Heart left ventricle (tissue), 16 donors: ENCODE data around the gene PAEP. TPM values are rescaled to one million over a fixed set of nuclear protein-coding genes. Genes with fewer than 3 reads are reported as not detected.

Experiments used
- ATAC-seq, 4 donors: fragments of 200-7000 bp; cut with Tn5 transposase; one replicate each; pipeline ENCODE4 v1.9.1; 2020 to 2022; ENCODE audit warnings: moderate library complexity in 4 of 4, mild to moderate bottlenecking in 3 of 4, moderate number of reproducible peaks in 1 of 4
- DNase-seq, 5 donors: peaks; one replicate each; pipeline ENCODE4 v3.0.0-alpha.2; 2020
- H3K27ac ChIP-seq, 12 donors: fragments of 200-600 bp; sonication (generic) in 4 of 12; one replicate each; pipeline versions ENCODE4 v1.5.0 to v1.8.0; 2016 to 2022; ENCODE audit warnings: mild to moderate bottlenecking in 2 of 12
- H3K27me3 ChIP-seq, 9 donors: fragments of 200-600 bp; sonication (generic) in 2 of 9; one replicate each; pipeline versions ENCODE4 v1.5.1 to v1.8.0; 2016 to 2022; ENCODE audit warnings: mild to moderate bottlenecking in 3 of 9
- H3K36me3 ChIP-seq, 9 donors: fragments of 200-600 bp; sonication (generic) in 2 of 9; one replicate each; pipeline versions ENCODE4 v1.5.0 to v1.8.0; 2018 to 2022; ENCODE audit warnings: mild to moderate bottlenecking in 2 of 9
- H3K4me1 ChIP-seq, 12 donors: fragments of 200-600 bp; sonication (generic) in 4 of 12; one replicate each; pipeline versions ENCODE4 v1.5.0 to v1.8.0; 2016 to 2022; ENCODE audit warnings: mild to moderate bottlenecking in 3 of 12
- H3K4me3 ChIP-seq, 12 donors: fragments of 200-600 bp; sonication (generic) in 4 of 12; one replicate each; pipeline versions ENCODE4 v1.5.0 to v1.8.0; 2017 to 2022; ENCODE audit warnings: mild to moderate bottlenecking in 9 of 12, moderate library complexity in 4 of 12
- H3K9me3 ChIP-seq, 12 donors: fragments of 200-600 bp; sonication (generic) in 4 of 12; one replicate each; pipeline versions ENCODE4 v1.5.0 to v1.8.0; 2016 to 2022; ENCODE audit warnings: mild to moderate bottlenecking in 1 of 12
- POLR2A ChIP-seq, 2 donors: fragments of 450-650 bp; IDR thresholded peaks; one replicate each; pipeline ENCODE4 v1.6.1; 2017; ENCODE audit warnings: antibody characterized with exemption in 2 of 2, mild to moderate bottlenecking in 2 of 2, moderate library complexity in 2 of 2
- WGBS, 4 donors: extraction: QIAGEN DNeasy Blood & Tissue Kit in 2 of 4; methylation state at CpG; one replicate each; pipeline versions ENCODE4 v1.1.5 to v1.1.7; 2013 to 2018; 5-methylcytosine and 5-hydroxymethylcytosine counted together
- intact Hi-C, 10 donors: fragments of 100-400 bp; cut with DNase I; formaldehyde crosslinking; loops; one replicate each; pipeline versions ENCODE4 v1.11.1 to v1.14.2; 2022
- polyA plus RNA-seq, 2 donors: library from polyadenylated mRNA; stranded (reverse); fragments of 200-250 nt; gene quantifications; one replicate each; pipeline ENCODE4 v1.2.3, GENCODE V29; 2013
- total RNA-seq, 9 donors: library from RNA; depleted of rRNA in 2 of 9; stranded (reverse); fragments of >200 nt in 2 of 9; fragmentation: NEBNext Ultra II Directional in 3 of 9; extraction: Animal tissue kit (Norgen Biotek cat#: 25700) in 3 of 9; gene quantifications; one replicate each; pipeline versions ENCODE4 v1.1.0 to v1.2.4, GENCODE V29; 2016 to 2023
- TF ChIP-seq, protein P1 (sequence below), 12 donors: fragments of 200-600 bp; sonication (generic) in 4 of 12; IDR thresholded peaks; one replicate each; pipeline versions ENCODE4 v1.5.0 to v1.8.0; 2018 to 2022; ENCODE audit warnings: antibody characterized with exemption in 12 of 12, mild to moderate bottlenecking in 5 of 12
- donor health status: ischemic (EF 13 %, LVEDD 7.1; RV severe dilation, severe dysfunction).
- donor health status: healthy with polysubstance abuse.
- donor health status: DM: no; HTN: yes; CAD: no.
- donor health status: DM: no; HTN: no; CAD: no.
- donor health status: ischemic (EF 25% LVEDD 6.9; RV normal size, moderate dysfunction).
- donor health status: ischemic (EF 25% LVEDD 5.7; RV mildly dilated, moderate dysfunction).
- donor health status: healthy.
- donor health status: DM: yes; HTN: yes; CAD: no.
- donor health status: ischemic (EF 35%, LVEDD 5.7; RV mildly dilated, moderate dysfunction).
- donor health status: nonischemic (EF 11% LVEDD 7.7; RV severe dilation, severe dysfunction).
- donor health status: DM: yes; HTN: yes; CAD: no.
- donor health status: PGD.
- donor health status: ischemic (EF 29% LVEDD 5.4; RV normal size, mild dysfunction).
- donor health status: nonischemic (EF 23%, LVEDD 6.1; RV moderate dilation, normal function).

PAEP gene
- total and polyA plus RNA-seq, 11 donors, result not detected

DNA sequence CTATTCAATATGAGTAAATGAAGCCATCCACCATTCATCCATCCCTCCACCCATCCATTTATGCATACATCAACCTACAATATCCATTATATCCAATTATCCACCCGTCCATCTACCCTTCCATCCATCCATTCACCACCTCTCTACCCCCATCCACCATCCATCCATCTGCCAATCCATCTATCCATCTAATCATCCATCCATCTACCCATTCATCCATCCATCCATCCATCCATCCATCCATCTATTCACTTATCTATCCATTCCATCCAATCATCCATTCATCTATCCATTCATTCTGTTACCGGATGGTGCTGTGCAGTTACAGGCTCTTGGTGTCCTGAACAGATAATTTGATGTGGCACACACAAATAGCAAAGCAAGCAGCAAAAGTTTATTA lies 10.7 kb downstream of the PAEP start:
- H3K4me1 ChIP-seq, result no peaks in the 10 kb centered on the region
- H3K27me3 ChIP-seq, result peaks cover 0 to 11% (median 0%) of the 10 kb centered on the region in 9 donors
- H3K36me3 ChIP-seq, result no peaks in the 10 kb centered on the region
- no peak overlapping the region for H3K27ac ChIP-seq
- DNase-seq (no peak), ATAC-seq (no peak)
- TF ChIP-seq POLR2A (IDR thresholded peaks at IDR 0.05), result no peak
- TF ChIP-seq, protein P1, sequence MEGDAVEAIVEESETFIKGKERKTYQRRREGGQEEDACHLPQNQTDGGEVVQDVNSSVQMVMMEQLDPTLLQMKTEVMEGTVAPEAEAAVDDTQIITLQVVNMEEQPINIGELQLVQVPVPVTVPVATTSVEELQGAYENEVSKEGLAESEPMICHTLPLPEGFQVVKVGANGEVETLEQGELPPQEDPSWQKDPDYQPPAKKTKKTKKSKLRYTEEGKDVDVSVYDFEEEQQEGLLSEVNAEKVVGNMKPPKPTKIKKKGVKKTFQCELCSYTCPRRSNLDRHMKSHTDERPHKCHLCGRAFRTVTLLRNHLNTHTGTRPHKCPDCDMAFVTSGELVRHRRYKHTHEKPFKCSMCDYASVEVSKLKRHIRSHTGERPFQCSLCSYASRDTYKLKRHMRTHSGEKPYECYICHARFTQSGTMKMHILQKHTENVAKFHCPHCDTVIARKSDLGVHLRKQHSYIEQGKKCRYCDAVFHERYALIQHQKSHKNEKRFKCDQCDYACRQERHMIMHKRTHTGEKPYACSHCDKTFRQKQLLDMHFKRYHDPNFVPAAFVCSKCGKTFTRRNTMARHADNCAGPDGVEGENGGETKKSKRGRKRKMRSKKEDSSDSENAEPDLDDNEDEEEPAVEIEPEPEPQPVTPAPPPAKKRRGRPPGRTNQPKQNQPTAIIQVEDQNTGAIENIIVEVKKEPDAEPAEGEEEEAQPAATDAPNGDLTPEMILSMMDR (IDR thresholded peaks at IDR 0.05), result no peak
- intact Hi-C loops, result no loop called here
- peaks cover 0 to 17% (median 6%) of the 10 kb centered on the region in 12 donors for H3K9me3 ChIP-seq
- WGBS, 4 donors, result 73 to 85% (median 76%) methylated on average over 2 of the region's 2 CpGs
- no peak overlapping the region for H3K4me3 ChIP-seq

DNA sequence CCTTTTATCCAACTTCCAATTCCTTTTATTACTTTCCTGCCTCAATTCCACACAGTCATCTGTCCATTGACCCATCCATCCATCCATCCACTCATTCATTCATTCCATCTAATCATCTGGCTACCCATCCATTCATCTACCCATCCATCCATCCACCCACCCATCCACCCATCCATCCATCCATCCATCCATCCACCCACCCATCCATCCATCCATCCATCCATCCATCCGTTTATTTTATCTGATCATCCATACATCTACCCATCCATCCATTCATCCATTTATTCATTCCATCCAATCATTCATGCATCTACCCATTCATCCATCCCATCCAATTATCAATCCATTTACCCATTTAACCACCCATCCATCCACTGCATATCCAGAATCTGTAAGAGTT lies 11.6 kb downstream of the PAEP start:
- H3K36me3 ChIP-seq, result no peaks in the 10 kb centered on the region
- TF ChIP-seq, protein P1 (IDR thresholded peaks at IDR 0.05), result no peak
- no peak for TF ChIP-seq POLR2A (IDR thresholded peaks at IDR 0.05)
- ATAC-seq, result no peak
- intact Hi-C loops, result no loop called here
- no peaks in the 10 kb centered on the region for H3K4me1 ChIP-seq
- H3K27ac ChIP-seq, result no peak overlapping the region
- no peak overlapping the region for H3K4me3 ChIP-seq
- peaks cover 0 to 11% (median 0%) of the 10 kb centered on the region in 9 donors for H3K27me3 ChIP-seq
- DNase-seq, result no peak
- WGBS, 4 donors, result 76 to 89% (median 84%) methylated on average over 1 of the region's 1 CpG
- peaks cover 0 to 17% (median 6%) of the 10 kb centered on the region in 12 donors for H3K9me3 ChIP-seq

DNA sequence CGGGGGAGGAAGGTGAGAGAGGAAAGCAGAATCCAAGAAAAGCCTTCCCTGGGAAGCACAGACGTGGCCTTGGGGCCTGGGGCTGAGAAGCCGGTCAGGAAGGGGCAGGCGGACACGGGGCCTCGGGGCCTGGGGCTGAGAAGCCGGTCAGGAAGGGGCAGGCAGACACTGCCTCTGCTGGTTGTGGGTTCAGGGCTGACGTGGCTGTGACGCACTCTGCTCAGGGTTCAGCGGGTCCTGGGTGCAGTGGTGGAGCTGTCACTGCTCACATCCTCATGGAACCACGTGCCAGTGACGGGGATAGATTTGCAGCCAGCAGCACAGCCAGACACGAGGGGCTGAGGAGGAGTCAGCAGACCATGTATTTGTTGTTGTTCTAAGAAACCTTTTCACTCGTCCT lies 12.8 kb downstream of the PAEP start:
- peaks cover 0 to 10% (median 1%) of the 10 kb centered on the region in 12 donors for H3K9me3 ChIP-seq
- peaks cover 0 to 11% (median 0%) of the 10 kb centered on the region in 9 donors for H3K27me3 ChIP-seq
- no peak overlapping the region for H3K27ac ChIP-seq
- intact Hi-C loops, result no loop called here
- no peak for TF ChIP-seq POLR2A (IDR thresholded peaks at IDR 0.05)
- TF ChIP-seq, protein P1 (IDR thresholded peaks at IDR 0.05), result no peak
- ATAC-seq (no peak), DNase-seq (no peak)
- H3K4me3 ChIP-seq, result no peak overlapping the region
- 69 to 75% (median 71%) methylated on average over 14 of the region's 14 CpGs for WGBS, 4 donors
- no peaks in the 10 kb centered on the region for H3K36me3 ChIP-seq
- no peaks in the 10 kb centered on the region for H3K4me1 ChIP-seq

DNA sequence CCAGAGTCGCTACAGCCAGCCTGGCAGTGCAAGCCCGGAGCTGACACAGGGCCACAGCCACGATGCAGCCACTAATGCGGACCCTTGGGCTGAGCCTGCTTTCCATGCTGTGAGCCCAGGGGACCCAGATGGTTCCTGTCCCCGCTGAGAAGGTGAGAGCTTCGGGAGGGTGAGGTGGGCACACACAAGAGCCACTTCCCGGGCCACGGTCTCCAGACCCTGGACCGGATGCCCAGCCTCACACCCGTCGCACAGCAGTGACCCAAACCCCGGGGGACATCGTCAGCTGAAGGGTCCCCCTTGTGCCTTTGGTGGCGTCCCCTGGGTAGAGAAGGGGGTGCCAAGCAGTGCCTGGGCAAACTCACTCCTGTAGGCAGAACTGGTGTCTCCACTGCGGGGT lies 13.4 kb downstream of the PAEP start:
- H3K27me3 ChIP-seq, result peaks cover 0 to 11% (median 0%) of the 10 kb centered on the region in 9 donors
- WGBS, 4 donors, result 77 to 91% (median 88%) methylated on average over 8 to 15 of the region's 15 CpGs
- DNase-seq, result no peak
- H3K4me3 ChIP-seq, result no peak overlapping the region
- H3K9me3 ChIP-seq, result peaks cover 0 to 6% (median 0%) of the 10 kb centered on the region in 12 donors
- no peak for ATAC-seq
- H3K36me3 ChIP-seq, result no peaks in the 10 kb centered on the region
- H3K4me1 ChIP-seq, result no peaks in the 10 kb centered on the region
- TF ChIP-seq POLR2A (IDR thresholded peaks at IDR 0.05), result no peak
- TF ChIP-seq, protein P1 (IDR thresholded peaks at IDR 0.05), result no peak
- H3K27ac ChIP-seq, result no peak overlapping the region
- intact Hi-C loops, result no loop called here
